Lung microvascular endothelial cell (primary cell): Measurements from ENCODE around the gene TERB1. TPM values are rescaled to one million over a fixed set of nuclear protein-coding genes. Genes with fewer than 3 reads are reported as not detected.

Experiments used
- total RNA-seq: library from RNA; depleted of rRNA; stranded (reverse); fragments of >200 nt; gene quantifications from 2 replicates; pipeline ENCODE4 v1.2.1, GENCODE V29; 2014

TERB1 gene
- total RNA-seq, 1 donor from 2014 or later, result under 0.01 TPM

Other genes starting within 250 kb of the TERB1 start
- 51.6 and 73.0 TPM in 2 replicates for gene CKLF, start 249.0 kb downstream of the TERB1 start, total RNA-seq
- 1.5 and 1.8 TPM in 2 replicates for gene CMTM1, start 235.1 kb downstream of the TERB1 start, total RNA-seq
- gene CMTM2, start 222.1 kb downstream of the TERB1 start, total RNA-seq, result not detected in 2 replicates
- gene CMTM3, start 196.9 kb downstream of the TERB1 start, total RNA-seq, result 23.1 and 28.0 TPM in 2 replicates
- gene CMTM4, start 104.8 kb downstream of the TERB1 start, total RNA-seq, result 5.4 and 7.6 TPM in 2 replicates
- gene DYNC1LI2, start 50.0 kb downstream of the TERB1 start, total RNA-seq, result 83.7 and 132 TPM in 2 replicates
- 32.5 and 44.7 TPM in 2 replicates for gene NAE1, start 29.4 kb upstream of the TERB1 start, total RNA-seq
- not detected in 2 replicates for gene CA7, start 42.8 kb upstream of the TERB1 start, total RNA-seq
- gene PDP2, start 78.9 kb upstream of the TERB1 start, total RNA-seq, result 3.9 and 6.7 TPM in 2 replicates
- not detected in 2 replicates for gene CDH16, start 117.3 kb upstream of the TERB1 start, total RNA-seq
- 0.22 and 0.60 TPM in 2 replicates for gene RRAD, start 124.0 kb upstream of the TERB1 start, total RNA-seq
- 124 and 176 TPM in 2 replicates for gene CIAO2B, start 132.8 kb upstream of the TERB1 start, total RNA-seq
- gene CES2, start 133.9 kb upstream of the TERB1 start, total RNA-seq, result 12.7 and 15.9 TPM in 2 replicates
- gene CES3, start 159.7 kb upstream of the TERB1 start, total RNA-seq, result under 0.01 TPM in 1 of 2 replicates, not detected in the other
- 1.1 and 1.2 TPM in 2 replicates for gene CES4A, start 187.0 kb upstream of the TERB1 start, total RNA-seq
- 35.9 and 40.8 TPM in 2 replicates for gene CBFB, start 227.6 kb upstream of the TERB1 start, total RNA-seq